Fibroblast of gingiva (primary cell): ENCODE measurements around the gene C17orf67.

Source experiments
- DNase-seq: peaks from one replicate; pipeline ENCODE4 v3.0.0-alpha.2; 2011; ENCODE audit warnings: low read depth

C17orf67 gene

DNA sequence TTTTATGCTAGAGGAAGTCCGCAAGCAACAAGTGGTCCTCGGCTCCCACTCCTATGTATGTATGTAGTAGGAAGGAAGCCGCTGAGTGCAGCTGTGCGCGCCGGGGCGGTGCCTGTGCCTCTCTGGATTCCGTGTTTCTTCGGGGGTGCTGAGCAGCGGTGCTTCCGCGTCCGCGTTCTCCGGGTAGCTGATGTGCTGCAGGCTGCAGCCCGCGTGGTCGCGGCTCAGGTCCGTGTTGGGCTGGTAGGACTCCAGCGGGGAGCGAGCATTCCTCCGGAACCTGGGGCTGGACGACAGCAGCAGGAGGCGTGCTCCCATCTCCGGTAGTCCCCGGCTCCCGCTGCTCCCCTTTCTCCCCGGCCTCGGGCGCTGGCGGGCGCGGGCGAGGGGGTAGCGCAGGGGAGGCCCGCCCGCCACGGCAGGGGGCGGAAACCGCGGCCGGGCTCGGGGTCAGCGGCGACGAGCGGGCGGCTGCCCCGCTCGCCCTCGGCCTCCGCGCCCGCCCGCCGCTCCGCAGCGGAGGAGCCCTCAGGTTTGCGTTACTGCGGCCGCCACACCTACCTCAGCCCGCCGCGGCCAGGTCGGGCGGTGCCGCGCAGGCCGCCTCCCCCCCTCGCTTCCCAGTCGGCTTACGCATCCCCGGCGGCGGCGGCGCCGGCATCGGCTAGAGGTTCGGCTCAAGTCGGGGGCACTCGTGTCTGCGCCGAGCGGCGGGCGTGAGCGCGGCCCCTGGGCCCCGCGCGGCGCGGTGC, 487 bp downstream of the C17orf67 start:
- peak; percentile 47 for DNase-seq

DNA sequence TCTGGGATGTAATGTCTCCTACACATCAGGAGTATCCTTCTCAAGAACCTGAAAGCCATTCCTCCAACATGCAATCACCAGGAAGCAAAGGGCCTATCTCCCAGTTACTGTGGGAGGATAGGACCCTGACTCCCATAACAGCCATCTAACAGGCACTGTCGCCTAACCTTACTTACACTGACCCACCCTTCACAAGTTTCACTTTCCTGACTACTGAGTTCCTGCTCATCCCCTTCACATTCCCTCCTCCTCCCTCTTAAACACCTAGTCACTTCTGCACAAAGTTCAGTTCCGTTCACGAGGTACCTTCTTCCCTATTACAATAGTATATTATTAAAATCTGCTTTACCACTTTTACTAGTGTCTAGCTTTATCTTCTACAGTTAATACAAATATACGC, 1.3 kb downstream of the C17orf67 start:
- no peak for DNase-seq

DNA sequence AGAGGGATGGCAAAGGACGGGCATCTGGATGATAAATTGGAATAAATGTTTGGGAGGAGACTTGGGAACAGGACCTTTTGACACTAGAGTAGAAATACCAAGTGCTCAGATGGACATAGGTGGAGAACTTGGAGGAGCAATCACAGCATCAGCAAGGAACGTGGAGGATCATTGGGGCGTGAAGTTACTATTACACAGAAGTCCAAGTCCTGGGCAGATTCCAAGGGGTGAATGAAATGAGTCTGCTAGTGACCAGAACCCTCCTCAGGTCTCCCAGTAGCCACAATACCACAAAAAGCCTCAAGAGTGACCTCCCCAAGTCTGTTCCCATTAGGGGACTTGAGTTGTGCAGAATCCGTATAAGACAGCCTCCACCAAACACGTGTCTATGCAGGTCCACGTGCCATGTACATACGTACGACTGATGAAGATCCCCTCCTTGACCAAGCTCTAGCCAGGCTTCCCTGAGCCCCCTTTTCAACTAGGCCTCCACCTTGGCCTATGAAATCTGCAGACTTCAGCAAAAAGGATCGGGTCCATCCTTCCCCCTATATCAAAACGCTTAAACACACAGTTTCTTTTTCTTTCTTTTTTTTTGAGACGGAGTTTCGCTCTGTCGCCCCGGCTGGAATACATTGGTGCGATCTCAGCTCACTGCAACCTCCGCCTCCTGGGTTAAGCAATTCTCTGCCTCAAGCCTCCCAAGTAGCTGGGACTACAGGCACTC, 2.2 kb downstream of the C17orf67 start:
- DNase-seq: no peak

DNA sequence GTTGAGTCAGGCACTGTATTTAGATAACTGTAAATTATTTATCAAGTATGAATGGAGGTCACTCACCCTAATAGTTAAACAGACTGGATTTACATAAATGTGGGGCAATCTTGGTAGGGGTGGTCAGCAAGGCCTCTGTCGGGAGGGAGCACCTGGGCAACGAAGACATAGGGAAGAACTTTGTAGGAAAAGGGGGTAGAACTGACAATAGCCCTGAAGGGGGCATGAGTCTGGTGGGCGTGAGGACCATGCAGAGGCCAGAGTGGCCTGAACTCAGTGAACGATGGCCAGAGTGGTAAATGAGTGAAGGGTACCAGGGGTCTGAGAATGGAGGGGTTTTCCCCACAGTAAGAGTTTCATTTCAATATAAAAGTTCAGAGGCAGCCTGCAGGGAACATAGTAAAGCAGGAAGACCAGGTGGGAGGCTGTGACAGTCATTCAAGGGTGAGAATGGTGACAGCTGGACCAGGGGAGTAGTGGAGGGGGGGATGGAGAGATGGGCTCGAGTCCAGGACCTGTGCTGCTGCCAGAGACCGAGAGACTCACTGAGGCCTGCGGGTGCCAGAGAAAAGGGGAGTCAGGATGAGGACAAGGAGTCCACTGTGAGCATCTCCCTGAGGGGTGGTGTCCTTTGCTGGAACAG, 2.9 kb downstream of the C17orf67 start:
- no peak for DNase-seq

DNA sequence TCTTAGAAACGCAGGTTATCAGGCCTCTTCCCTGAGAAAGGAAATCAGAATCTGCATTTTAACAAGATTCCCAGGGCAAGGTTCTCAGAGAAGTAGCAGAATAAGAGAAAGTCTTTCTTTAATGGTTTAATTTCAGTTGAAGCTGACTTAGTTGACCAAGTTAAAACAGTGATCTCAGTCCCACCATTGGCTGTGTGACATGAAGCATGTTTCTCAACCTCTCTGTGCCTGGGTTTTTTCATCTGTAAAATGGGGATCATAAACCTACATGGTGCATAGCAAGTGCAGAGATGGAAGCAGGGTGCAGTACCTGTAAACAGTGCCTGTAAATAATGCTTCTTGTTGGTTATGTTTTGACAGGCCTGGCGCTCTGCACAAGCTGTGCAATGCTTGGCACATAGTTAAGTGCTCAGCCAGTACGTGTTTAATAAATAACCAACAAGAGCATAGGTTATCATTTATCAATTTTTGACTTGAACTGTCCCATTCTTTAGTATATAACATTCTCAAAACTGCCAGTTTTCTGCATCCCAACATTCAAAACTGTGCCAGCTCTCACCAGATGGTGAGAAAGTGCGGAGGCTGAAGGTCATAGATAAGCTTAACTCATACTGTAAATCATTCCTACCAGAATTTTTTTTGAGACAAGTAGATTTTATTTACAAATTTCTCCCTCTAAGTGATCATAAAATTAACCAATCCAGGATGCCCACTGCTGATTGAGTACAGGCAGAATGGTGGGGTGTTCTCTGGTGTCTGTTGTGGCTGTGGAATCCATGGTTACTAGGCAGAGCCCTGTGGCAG, 6.9 kb downstream of the C17orf67 start:
- no peak for DNase-seq

DNA sequence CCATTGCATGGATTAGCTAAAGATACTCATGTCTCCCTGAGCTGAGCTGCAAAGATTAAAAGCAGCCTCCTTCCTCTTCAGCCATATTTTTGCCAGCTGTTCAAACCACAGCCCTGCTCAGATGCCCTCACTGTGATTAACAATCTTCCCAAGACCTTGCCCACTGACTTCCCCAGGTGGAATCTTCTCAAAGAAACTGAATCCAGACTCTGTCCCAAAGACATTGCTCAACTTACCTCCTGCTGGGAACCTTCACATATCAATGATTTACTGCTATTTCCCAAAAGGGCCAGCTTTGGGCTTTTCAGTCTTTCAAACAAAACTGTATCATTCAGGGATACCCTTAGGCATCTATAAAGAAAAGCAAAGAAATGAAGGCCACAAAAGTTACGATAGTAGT, 9.2 kb downstream of the C17orf67 start:
- no peak for DNase-seq

DNA sequence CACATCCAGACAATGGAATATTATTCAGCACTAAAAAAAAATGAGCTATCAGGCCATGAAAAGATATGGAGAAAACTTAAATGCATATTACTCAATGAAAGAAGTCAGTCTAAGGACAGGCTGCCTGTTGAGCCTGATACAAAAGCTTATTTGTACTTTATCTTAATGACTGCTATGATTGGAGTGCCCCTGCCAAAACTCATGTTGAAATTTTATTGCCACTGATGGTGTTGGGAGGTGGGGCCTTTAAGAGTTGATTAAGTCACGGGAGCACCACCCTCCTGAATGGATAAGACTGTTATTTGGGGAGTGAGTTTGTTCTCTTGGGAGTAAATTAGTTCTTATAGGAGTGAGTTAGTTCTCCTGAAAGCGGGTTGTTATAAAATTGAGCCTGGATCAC, 9.9 kb downstream of the C17orf67 start:
- no peak for DNase-seq

DNA sequence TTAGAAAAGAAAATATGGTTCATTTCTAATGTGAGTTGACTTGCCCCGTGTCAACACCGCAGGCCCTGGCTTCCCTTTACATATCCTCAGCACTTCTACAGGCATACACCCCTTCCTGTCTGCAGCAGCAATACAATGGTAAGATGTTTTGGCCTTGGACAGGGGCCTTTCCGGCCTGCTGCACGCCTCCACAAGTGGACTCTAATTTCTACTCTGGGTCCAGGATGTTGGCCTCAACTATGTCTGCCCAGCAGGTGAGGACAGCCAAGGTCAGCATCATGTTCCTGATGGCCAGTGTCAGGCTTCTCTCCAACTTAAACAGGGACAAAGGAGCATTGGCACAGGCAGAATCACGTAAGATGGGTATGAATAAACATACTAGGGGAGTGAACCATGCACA, 11.0 kb downstream of the C17orf67 start:
- DNase-seq: no peak

DNA sequence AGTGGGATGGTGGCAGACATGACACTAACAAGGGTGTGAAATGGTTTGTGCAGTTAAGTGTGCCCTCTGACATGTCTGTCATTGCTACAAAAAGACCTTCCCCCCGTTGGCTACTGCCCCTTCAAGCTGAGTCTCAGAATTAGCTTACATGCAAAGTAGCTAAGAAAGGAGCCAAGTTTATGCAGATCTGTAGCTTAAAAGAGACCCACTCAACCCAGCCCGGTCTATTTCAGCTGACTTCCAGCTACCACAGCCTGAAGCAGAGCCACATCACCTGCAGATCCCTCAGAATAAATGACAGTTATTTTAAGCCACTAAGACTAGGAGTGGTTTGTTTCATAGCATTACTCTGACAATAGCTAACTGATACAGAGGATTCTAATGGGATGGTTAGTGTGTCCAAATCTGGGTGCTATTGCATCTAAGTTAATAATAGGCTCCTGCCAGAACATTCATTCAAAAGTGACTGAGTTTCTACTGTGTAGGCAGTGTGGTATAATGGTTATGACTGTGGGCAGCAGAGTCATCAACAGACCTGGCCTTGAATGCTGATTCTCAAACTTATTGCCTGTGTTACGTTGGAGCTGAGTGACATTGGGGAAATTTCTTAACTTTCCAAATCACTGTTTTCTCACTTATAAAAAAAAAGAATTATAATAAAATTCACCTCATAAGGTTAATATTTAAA, 11.7 kb downstream of the C17orf67 start:
- no peak for DNase-seq

DNA sequence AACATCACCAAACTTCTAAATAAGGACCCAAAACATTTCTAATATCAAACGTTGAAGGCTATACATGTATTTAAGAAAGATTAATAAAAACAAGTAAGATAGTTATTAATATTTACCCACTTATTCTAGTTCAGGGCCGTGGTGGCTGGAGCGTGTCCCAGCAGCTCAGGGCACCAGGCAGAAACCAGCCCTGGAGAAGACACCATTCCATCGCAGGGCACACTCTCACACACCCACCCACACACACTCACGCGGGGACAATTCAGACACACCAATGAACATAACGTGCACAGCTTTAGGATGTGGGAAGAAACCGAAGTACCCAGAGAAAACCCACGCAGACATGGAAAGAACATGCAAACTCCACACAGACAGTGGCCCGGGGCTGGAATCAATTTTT, 13.5 kb downstream of the C17orf67 start:
- DNase-seq: no peak

DNA sequence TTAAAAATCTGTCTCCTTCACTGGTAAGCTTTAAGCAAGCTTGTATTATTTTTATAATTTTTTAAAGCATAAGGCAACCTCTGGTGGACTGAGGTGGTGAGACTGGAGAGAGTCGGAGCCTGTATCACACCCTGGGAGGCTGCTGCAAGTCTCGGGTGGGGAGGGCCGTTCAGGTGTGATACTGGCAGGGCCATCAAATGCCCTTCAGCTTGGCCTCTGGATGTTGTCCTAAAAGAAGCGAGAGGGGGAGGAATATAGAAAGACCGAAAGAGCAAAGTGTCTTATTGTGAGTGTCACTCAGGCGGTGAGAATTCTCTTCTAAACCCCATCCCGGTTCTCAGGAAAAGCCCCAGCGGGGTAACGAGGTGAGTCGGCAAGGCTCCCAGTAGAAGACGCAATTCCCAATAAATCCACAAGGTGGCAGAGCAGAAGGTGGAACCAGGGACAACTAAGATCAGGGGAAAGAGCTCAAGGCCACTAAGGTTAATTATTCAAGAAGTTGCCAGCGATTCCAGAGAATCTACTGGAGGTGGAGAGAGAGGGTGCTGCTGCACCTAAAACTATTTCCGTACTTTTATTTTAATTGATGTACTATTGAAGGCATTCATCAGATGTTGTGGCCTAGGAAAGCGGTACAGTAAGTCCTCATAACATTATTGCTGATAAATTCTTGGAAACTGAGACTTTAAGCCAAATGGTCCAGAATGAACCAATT, 14.1 kb downstream of the C17orf67 start:
- peak; percentile 46 for DNase-seq

DNA sequence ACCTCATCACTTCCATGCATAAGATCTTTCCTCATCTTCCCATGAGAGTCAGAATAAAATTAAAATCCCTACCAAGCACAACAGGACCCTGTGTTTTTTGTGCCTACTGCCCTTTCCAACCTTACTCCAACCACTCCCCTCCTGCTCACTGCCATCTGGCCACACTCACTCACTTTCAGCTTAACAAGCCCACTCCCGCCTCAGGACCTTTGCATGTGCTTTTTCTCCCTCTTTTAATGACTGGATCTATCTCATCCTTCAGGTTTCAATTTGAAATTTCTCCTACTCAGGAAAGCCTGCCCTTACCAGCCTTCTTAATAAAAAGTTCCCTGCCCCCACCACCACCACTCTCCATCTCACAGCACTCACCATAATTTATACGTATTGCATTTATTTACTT, 14.7 kb downstream of the C17orf67 start:
- no peak for DNase-seq

DNA sequence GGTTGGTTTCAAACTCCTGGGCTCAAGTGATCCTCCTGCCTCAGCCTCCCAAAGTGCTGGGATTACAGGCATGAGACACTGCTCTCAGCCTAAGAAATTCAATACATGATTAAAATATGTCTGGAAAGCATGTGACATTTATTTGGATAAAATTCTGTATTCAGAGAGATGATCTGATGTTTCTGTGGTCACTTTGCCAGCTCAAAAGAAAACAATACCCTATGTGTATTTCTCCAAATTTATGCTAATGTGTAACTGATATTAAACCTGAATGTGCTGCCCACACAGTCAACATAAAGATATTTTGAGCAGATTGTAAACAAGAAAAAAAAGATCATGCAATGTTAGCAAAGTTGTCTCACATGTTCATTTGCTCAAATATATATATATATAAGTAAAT, 16.7 kb downstream of the C17orf67 start:
- peak; percentile 32 for DNase-seq

DNA sequence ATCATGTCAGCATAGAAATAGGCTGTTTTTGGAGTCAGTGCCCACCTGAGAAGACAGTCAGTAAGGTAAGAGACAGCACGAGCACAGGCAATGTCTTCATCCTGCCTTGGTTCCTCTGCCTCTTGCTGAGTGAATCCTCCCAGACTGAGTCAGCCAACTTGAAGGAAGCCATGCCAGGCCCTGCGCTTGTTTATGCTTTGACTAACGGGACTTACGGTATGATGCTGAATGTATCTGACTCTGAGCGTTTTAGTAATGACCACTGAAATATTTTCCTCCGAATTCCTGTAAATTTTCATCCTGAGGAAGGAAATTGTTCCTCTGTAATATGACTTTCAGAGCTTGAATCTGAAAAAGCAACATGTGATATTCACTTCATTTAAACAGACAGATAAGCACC, 18.0 kb downstream of the C17orf67 start:
- DNase-seq: peak; percentile 65

DNA sequence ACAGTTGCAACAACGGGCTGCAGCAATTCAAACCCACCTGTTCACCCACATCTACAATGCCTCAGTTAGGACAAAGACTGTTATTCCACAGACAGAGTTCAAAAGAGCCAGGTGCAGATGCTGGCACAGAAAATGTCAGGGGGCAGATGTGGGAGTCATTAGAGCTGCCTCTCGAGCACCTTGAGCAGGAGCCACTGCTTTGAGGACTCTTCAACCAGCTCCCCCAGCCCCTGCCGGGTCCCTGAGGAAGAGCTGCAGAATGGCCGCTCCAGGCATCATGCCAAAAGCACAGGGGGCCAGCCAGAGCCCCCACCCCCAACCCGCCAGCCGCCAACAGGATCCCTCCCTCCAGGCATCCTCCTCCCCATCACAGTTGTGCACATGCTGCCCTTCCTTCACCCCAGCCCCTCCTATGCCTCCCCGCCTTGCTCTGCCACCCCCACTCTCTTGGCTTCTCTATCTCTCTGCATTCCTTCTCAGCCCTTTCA, 20.8 kb downstream of the C17orf67 start:
- DNase-seq: no peak

DNA sequence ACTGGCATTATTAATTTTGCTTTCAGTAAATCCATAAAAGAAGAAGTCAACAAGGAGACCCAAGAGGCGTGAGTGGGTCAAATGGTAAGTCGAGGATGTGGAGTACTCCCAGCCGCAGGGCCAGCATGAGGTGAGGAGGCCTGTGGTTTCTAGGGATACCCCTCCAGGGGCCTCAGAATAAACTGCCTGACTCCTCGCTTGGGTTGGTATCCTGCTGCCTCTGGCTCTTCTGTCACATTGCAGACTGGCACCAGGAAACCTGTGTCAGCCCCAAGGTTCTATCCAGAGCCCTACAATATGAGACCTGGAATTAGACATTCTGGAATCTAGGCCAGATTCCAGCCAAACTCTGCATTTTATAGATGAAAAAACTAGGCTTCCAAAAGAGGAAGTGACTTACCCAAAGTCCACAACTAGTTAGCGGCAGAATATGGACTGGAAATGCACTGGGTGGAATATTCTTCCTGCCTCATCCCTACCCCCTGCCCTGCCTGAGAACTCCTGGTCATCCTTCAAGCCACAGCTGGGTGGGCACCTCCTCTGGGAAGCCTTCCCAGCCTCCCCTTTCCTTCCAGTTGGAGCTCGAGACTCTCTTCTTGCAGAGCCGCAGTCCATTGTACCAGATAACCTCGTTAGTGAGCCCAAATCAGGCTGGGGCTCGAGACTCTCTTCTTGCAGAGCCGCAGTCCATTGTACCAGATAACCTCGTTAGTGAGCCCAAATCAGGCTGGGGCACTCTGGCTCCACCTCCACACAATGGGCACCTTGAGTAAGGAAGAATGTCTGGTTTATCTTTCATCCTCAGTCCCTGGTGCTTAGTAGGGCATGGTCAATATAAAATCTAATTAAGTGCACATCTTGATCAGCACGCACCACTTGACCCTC, 22.6 kb downstream of the C17orf67 start:
- DNase-seq: no peak

DNA sequence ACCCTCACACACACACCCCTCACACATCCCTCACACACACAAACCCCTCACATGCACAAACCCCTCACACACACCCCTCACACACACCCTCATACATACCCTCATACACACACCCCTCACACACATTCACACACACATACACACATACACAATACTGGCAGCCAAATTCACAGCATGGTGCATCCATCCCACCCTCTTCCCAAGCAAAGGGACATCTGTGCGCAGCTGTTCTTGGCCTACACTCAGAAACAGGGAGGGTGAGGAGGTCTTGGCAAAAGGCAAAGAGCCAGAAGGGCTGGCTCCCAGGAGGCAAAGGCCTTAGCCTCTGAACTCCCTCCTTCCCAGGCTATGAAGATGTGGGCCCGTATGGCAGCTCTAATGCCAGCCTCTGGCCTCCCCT, 23.4 kb downstream of the C17orf67 start:
- no peak for DNase-seq

DNA sequence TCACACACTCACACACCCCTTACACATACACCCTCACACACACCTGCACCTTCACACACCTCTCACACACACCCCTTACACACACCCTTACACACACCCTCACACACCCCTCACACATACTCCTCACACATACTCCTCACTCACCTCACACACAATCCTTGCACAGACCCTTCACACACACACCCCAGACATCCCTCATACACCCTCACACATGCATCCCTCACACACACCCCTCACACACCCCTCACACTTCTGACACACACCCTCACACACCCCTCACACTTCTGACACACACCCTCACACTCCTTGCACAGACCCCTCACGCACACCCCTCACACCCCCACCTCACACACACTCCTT, 23.9 kb downstream of the C17orf67 start:
- no peak for DNase-seq

DNA sequence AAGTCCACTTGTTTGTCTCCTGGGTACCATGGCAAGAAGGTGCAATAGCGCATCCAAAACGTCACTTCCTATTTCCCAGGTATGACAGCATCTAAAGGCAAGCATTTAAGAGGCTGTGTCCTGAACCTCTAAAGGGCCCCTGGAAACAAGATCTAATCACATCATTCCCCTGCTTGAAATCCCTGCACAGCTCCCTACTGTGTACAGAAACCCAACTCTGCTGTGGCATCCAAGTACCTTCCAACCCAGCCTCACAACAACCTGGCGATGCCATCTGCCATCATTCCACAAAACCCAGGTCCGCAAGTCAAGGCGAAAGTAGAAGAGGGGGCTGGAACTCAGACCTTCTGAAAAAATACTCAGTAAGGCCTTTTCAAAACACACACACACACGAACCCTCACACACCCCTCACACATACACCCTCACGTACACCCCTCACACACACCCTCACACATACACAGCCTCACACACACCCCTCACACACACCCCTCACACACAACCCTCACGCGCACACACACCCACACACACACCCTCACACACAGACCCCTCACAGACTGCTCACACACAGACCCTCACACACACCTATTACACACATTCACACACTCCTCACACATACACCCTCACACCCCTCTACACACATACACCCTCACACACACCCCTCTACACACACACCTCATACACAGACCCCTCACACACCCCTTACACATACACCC, 24.5 kb downstream of the C17orf67 start:
- no peak for DNase-seq
